CD8-positive, alpha-beta memory T cell (primary cell): ENCODE data around the gene TRRAP. TPM values are rescaled to one million over a fixed set of nuclear protein-coding genes. Genes with fewer than 3 reads are reported as not detected.
A peak's percentile ranks its signal among the peaks of the same experiment; 100 is the strongest.

Source experiments
- CTCF ChIA-PET: fragments of 350-600 bp; sonication (Branson Sonifier 250); formaldehyde crosslinking; loops from one replicate; lab custom pipeline; 2021; ENCODE audit warnings: antibody characterized with exemption; lab: Charles Lee
- POLR2A ChIA-PET: fragments of 350-600 bp; sonication (Branson Sonifier 250); formaldehyde crosslinking; loops from one replicate; lab custom pipeline; 2021; ENCODE audit warnings: antibody characterized with exemption; lab: Charles Lee
- DNase-seq, 5 donors: peaks; one replicate each; pipeline versions ENCODE4 v3.0.0 to v3.0.0-alpha.2; 2020 to 2022; ENCODE audit warnings: mixed read lengths in 1 of 5
- H3K27ac ChIP-seq: one replicate; pipeline ENCODE4 v1.7.0; 2013; ENCODE audit warnings: low read depth, mild to moderate bottlenecking, low read length, moderate library complexity
- H3K27me3 ChIP-seq: 2 replicates; pipeline ENCODE4 v1.7.0; 2013; ENCODE audit warnings: low read length, mild to moderate bottlenecking; ENCODE audit not compliant: insufficient read depth, poor library complexity, severe bottlenecking
- H3K36me3 ChIP-seq: 2 replicates; pipeline ENCODE4 v1.7.0; 2013; ENCODE audit warnings: mild to moderate bottlenecking, low read length, moderate library complexity; ENCODE audit not compliant: insufficient read depth
- H3K4me1 ChIP-seq: 2 replicates; pipeline ENCODE4 v1.7.0; 2013; ENCODE audit warnings: mild to moderate bottlenecking, low read length, moderate library complexity; ENCODE audit not compliant: insufficient read depth
- H3K4me3 ChIP-seq: 2 replicates; pipeline ENCODE4 v1.7.0; 2013; ENCODE audit warnings: mild to moderate bottlenecking, low read length
- H3K9me3 ChIP-seq: 2 replicates; pipeline ENCODE4 v1.7.0; 2013; ENCODE audit warnings: mild to moderate bottlenecking, low read length
- H3K27ac Mint-ChIP-seq, 8 donors: one replicate each; pipeline ENCODE4 v1.8.0; 2020 to 2021; ENCODE audit warnings: mixed read lengths in 8 of 8, mild to moderate bottlenecking in 6 of 8, inconsistent platforms in 3 of 8, moderate library complexity in 3 of 8
- H3K27me3 Mint-ChIP-seq, 2 donors: one replicate each; pipeline ENCODE4 v1.8.0; 2020 to 2021; ENCODE audit warnings: mixed read lengths in 2 of 2, mild to moderate bottlenecking in 1 of 2, moderate library complexity in 1 of 2
- H3K36me3 Mint-ChIP-seq, 3 donors: one replicate each; pipeline ENCODE4 v1.8.0; 2020 to 2021; ENCODE audit warnings: mixed read lengths in 3 of 3, inconsistent platforms in 1 of 3, mild to moderate bottlenecking in 1 of 3
- H3K4me1 Mint-ChIP-seq, 3 donors: one replicate each; pipeline ENCODE4 v1.8.0; 2020 to 2021; ENCODE audit warnings: mixed read lengths in 3 of 3, inconsistent platforms in 1 of 3, mild to moderate bottlenecking in 1 of 3
- H3K4me3 Mint-ChIP-seq, 7 donors: one replicate each; pipeline ENCODE4 v1.8.0; 2020 to 2021; ENCODE audit warnings: mixed read lengths in 7 of 7, mild to moderate bottlenecking in 6 of 7, moderate library complexity in 4 of 7, inconsistent platforms in 2 of 7
- H3K9me3 Mint-ChIP-seq, 5 donors: one replicate each; pipeline ENCODE4 v1.8.0; 2020 to 2022; ENCODE audit warnings: mixed read lengths in 5 of 5, mild to moderate bottlenecking in 3 of 5, moderate library complexity in 2 of 5, inconsistent platforms in 1 of 5
- polyA plus RNA-seq: library from polyadenylated mRNA; unstranded; fragments of 300-500 nt; fragmentation: Illumina TruSeq; gene quantifications from one replicate; pipeline ENCODE4 v1.2.3, GENCODE V29; 2021
- total RNA-seq, 2 experiments: library from RNA; stranded (reverse); gene quantifications; one replicate each; pipeline ENCODE4 v1.2.3, GENCODE V29; 2021

The TRRAP gene
- total and polyA plus RNA-seq, 3 experiments from 2014 or later: 4.6 to 51.4 (median 49.6) TPM

GRCh38 chr7:99000196-99000903, 122.0 kb downstream of the TRRAP start:
- peaks cover 37% of the 10 kb centered on the region for H3K36me3 ChIP-seq
- Mint-ChIP-seq H3K9me3 (no peaks in the 10 kb centered on the region), H3K27me3 (no peaks in the 10 kb centered on the region), H3K4me3 (no peak overlapping the region), H3K27ac (peak overlapping the region in 2 of 8 donors; percentile 19 to 27), H3K4me1 (peaks cover 0 to 9% (median 1%) of the 10 kb centered on the region in 3 donors), H3K36me3 (peaks cover 7 to 85% (median 29%) of the 10 kb centered on the region in 3 donors)
- no peak overlapping the region for H3K27ac ChIP-seq
- H3K4me3 ChIP-seq: no peak overlapping the region
- no peaks in the 10 kb centered on the region for H3K9me3 ChIP-seq
- ChIA-PET POLR2A (no interaction called here), CTCF (interaction anchor here (2.4 kb wide), 1 partner anchor 12 kb away, joined by 5 read pairs; no protein-coding TSS in a partner anchor)
- H3K4me1 ChIP-seq: no peaks in the 10 kb centered on the region
- no peaks in the 10 kb centered on the region for H3K27me3 ChIP-seq
- DNase-seq: no peak

DNA sequence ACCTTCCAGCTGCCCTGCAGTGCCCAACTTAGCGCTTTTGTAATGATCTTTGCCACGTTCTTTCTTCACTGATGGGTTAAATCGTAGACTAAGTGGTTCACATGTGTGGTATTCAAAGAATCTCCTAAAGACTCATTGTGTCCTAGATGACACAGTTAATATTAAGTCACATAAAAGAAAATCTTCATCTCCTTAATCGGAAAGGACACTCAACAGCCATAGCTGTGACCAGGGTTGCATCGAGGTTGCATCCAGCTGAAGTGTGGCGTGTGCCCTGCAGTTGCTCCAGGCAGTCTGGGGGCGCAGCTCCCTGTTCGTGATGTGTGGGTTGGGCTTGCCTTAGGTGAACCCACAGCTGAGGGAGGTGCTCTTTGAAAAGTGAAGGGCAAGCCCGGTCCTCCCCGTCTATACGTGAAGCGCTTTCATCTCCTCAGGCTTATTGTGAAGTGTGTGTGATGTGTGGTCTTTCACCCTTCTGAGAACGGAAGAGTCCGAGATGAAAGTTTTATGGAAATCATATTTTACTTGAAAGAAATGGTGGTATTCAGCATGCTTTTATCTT, 122.7 kb downstream of the TRRAP start:
- ChIA-PET CTCF (interaction anchor here (2.4 kb wide), 1 partner anchor 12 kb away, joined by 5 read pairs; no protein-coding TSS in a partner anchor), POLR2A (no interaction called here)
- Histone ChIP-seq H3K27me3 (no peaks in the 10 kb centered on the region), H3K4me1 (no peaks in the 10 kb centered on the region), H3K36me3 (peaks cover 31% of the 10 kb centered on the region), H3K9me3 (no peaks in the 10 kb centered on the region), H3K27ac (no peak overlapping the region), H3K4me3 (no peak overlapping the region)
- peaks cover 7 to 85% (median 25%) of the 10 kb centered on the region in 3 donors for H3K36me3 Mint-ChIP-seq
- no peaks in the 10 kb centered on the region for H3K27me3 Mint-ChIP-seq
- DNase-seq: peak in 1 of 5 donors; percentile 22
- H3K9me3 Mint-ChIP-seq: no peaks in the 10 kb centered on the region
- H3K4me1 Mint-ChIP-seq: peaks cover 0 to 9% (median under 1%) of the 10 kb centered on the region in 3 donors
- H3K4me3 Mint-ChIP-seq: no peak overlapping the region
- peak overlapping the region in 4 of 8 donors; percentile 19 to 53 (median 42) for H3K27ac Mint-ChIP-seq

DNA sequence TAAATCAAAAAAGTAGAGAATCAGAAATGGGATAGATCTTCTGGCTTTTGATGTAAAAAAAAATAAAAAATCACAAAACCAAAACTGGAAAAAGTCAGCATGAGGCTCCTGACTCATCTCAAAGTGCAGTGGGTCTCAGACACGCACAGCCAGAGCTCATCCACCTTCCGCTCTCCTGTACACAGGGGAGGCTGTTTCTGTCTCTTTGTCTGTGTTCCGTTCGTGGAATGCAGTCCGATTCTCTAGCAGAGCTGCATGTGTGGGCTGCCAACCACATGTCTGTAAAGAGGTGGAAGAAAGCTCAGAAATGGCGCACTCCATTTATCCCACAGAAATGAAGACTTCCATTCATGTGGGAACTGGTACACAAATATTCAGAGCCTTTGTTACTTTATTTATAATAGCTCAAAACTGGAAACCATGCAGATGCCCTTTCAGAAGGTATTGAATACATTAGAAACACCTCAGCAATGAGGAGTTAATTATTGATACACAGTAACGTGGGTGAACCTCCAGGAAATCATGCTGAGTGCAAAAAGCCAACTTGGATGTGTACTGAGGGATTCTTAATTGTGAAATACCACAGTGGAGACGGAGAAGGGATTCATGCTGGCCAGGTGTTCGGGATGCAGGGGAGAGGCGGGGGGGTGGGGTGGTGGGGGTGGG, 123.3 kb downstream of the TRRAP start:
- Mint-ChIP-seq H3K27me3 (no peaks in the 10 kb centered on the region), H3K9me3 (no peaks in the 10 kb centered on the region), H3K4me3 (no peak overlapping the region), H3K36me3 (peaks cover 8 to 85% (median 25%) of the 10 kb centered on the region in 3 donors), H3K4me1 (peaks cover 0 to 9% (median 0%) of the 10 kb centered on the region in 3 donors), H3K27ac (peak overlapping the region in 3 of 8 donors; percentile 23 to 53 (median 42))
- no peaks in the 10 kb centered on the region for H3K4me1 ChIP-seq
- DNase-seq: no peak
- H3K36me3 ChIP-seq: peaks cover 31% of the 10 kb centered on the region
- no peaks in the 10 kb centered on the region for H3K27me3 ChIP-seq
- POLR2A ChIA-PET: no interaction called here
- no peak overlapping the region for H3K27ac ChIP-seq
- no peaks in the 10 kb centered on the region for H3K9me3 ChIP-seq
- CTCF ChIA-PET: interaction anchor here (2.4 kb wide), 1 partner anchor 11 kb away, joined by 5 read pairs; no protein-coding TSS in a partner anchor
- no peak overlapping the region for H3K4me3 ChIP-seq

DNA sequence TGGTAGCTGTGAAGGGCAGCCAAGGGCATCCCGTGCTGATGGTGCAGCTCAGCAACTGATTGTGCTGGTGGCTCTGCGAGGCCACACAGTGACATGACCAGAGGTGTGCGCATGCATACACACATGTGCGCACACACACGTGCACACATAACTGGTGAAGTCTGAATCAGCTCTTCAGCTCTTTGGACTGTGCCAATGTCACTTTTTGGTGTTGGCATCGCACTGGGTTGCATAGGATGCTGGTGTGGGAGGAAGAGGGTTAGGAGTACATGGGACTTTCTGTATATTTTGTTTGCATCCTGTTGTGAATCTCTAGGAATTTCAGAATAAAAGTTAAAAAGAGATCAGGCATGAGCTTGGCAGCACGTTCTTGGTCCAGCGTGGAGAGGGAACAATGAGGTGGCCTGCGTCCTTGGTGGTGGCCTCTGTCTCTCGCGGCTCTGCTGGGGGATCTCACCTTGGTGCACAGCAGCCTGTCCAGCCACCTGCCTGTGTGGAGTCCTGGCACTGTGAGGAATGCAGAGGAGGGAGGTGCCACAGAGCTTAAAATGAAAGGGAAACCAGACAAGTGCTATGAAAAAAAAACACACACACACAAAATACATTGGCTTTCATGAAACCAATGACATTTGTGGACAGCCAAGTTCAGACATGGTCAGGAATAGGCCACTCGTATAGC, 124.0 kb downstream of the TRRAP start:
- Histone ChIP-seq H3K27me3 (no peaks in the 10 kb centered on the region), H3K27ac (no peak overlapping the region), H3K9me3 (no peaks in the 10 kb centered on the region), H3K4me1 (no peaks in the 10 kb centered on the region), H3K36me3 (peaks cover 35% of the 10 kb centered on the region), H3K4me3 (no peak overlapping the region)
- POLR2A ChIA-PET: no interaction called here
- Mint-ChIP-seq H3K4me3 (no peak overlapping the region), H3K36me3 (peaks cover 11 to 90% (median 28%) of the 10 kb centered on the region in 3 donors), H3K27me3 (no peaks in the 10 kb centered on the region), H3K27ac (peak overlapping the region in 3 of 8 donors; percentile 36 to 73 (median 46)), H3K9me3 (no peaks in the 10 kb centered on the region), H3K4me1 (peaks cover 0 to 9% (median 0%) of the 10 kb centered on the region in 3 donors)
- DNase-seq: no peak
- CTCF ChIA-PET: no interaction called here

DNA sequence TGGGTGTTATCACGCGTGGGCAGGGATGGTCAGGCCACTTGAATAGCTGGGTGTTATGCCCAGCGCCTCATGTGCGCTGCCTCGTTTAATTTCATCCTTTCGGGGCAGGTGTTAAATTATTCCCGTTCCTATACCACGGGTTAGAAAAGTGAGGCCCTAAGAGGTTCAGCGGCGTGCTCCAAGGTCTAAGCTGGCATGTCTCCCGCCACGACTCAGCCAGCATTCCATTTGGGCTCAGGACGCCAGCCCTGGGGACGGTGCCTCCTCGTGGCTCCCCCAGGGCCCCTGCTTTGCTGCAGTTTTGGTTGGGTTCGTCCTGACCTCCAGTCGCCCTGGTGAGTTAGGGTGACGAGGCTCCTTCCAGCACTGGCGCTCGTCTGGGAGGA, 124.5 kb downstream of the TRRAP start:
- POLR2A ChIA-PET: no interaction called here
- Histone ChIP-seq H3K27ac (no peak overlapping the region), H3K4me1 (no peaks in the 10 kb centered on the region), H3K4me3 (no peak overlapping the region), H3K9me3 (no peaks in the 10 kb centered on the region), H3K36me3 (peaks cover 35% of the 10 kb centered on the region), H3K27me3 (no peaks in the 10 kb centered on the region)
- CTCF ChIA-PET: no interaction called here
- no peak for DNase-seq
- H3K27ac Mint-ChIP-seq: no peak overlapping the region
- H3K9me3 Mint-ChIP-seq: no peaks in the 10 kb centered on the region
- H3K4me3 Mint-ChIP-seq: no peak overlapping the region
- H3K4me1 Mint-ChIP-seq: peaks cover 0 to 9% (median 0%) of the 10 kb centered on the region in 3 donors
- H3K36me3 Mint-ChIP-seq: peaks cover 11 to 89% (median 28%) of the 10 kb centered on the region in 3 donors
- H3K27me3 Mint-ChIP-seq: no peaks in the 10 kb centered on the region

- Histone ChIP-seq H3K9me3 (no peaks in the 10 kb centered on the region), H3K4me1 (no peaks in the 10 kb centered on the region), H3K36me3 (peaks cover 37% of the 10 kb centered on the region), H3K27me3 (no peaks in the 10 kb centered on the region), H3K4me3 (no peak overlapping the region), H3K27ac (no peak overlapping the region)
- no peaks in the 10 kb centered on the region for H3K27me3 Mint-ChIP-seq
- H3K27ac Mint-ChIP-seq: no peak overlapping the region
- H3K36me3 Mint-ChIP-seq: peaks cover 11 to 92% (median 26%) of the 10 kb centered on the region in 3 donors
- no peak for DNase-seq
- H3K4me1 Mint-ChIP-seq: peaks cover 0 to 9% (median 0%) of the 10 kb centered on the region in 3 donors
- no peaks in the 10 kb centered on the region for H3K9me3 Mint-ChIP-seq
- ChIA-PET CTCF (no interaction called here), POLR2A (no interaction called here)
- no peak overlapping the region for H3K4me3 Mint-ChIP-seq
Observed at GRCh38 chr7:99003419-99003818, 125.1 kb downstream of the TRRAP start.

GRCh38 chr7:99004216-99004615, 125.9 kb downstream of the TRRAP start:
- H3K27ac ChIP-seq: no peak overlapping the region
- no peaks in the 10 kb centered on the region for H3K9me3 ChIP-seq
- no peak overlapping the region for H3K27ac Mint-ChIP-seq
- POLR2A ChIA-PET: no interaction called here
- no peaks in the 10 kb centered on the region for H3K9me3 Mint-ChIP-seq
- H3K4me3 ChIP-seq: no peak overlapping the region
- H3K36me3 Mint-ChIP-seq: peaks cover 11 to 92% (median 22%) of the 10 kb centered on the region in 3 donors
- H3K4me3 Mint-ChIP-seq: no peak overlapping the region
- DNase-seq: no peak
- H3K36me3 ChIP-seq: peaks cover 45% of the 10 kb centered on the region
- H3K27me3 Mint-ChIP-seq: no peaks in the 10 kb centered on the region
- H3K4me1 Mint-ChIP-seq: peaks cover 0 to 9% (median 0%) of the 10 kb centered on the region in 3 donors
- no peaks in the 10 kb centered on the region for H3K27me3 ChIP-seq
- CTCF ChIA-PET: no interaction called here
- H3K4me1 ChIP-seq: no peaks in the 10 kb centered on the region
